Measurements from ENCODE around the gene MRPL45. TPM values are rescaled to one million over a fixed set of nuclear protein-coding genes. Genes with fewer than 3 reads are reported as not detected.
A peak's percentile ranks its signal among the peaks of the same experiment; 100 is the strongest.

The MRPL45 gene
- total and polyA plus RNA-seq, 4 donors = 16.9 to 22.2 (median 19.0) TPM

DNA sequence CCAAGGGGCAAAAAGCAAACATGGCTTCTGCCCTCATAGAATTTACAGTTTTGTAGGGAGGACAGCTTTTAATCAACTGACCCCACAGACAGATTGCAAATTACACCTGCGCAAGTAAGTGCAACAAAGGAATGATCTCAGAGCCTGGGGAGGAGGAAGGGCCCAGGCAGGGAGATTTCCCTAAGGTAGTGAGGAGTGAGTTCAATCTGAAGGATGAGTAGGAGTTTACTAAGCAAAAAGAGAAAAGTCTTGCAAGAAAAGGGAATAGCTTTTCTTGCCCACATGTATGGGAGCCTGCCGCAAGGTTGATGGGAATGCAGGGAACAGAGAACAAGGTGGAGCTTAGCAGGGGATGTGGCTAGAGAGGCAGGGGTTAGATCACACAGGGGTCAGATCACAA, 53.1 kb downstream of the MRPL45 start:
- Histone ChIP-seq H3K27me3 (ENCODE audit: control insufficient read depth in 4 of 4, insufficient read depth in 4 of 4, low read length in 3 of 4) (no peaks in the 10 kb centered on the region), H3K4me3 (ENCODE audit: low read depth in 1 of 3, low read length in 3 of 3) (no peak overlapping the region), H3K4me1 (ENCODE audit: control insufficient read depth in 4 of 4, insufficient read depth in 4 of 4, low read length in 3 of 4) (peaks cover 6 to 16% (median 8%) of the 10 kb centered on the region in 4 donors), H3K27ac (ENCODE audit: low read depth in 1 of 2, low read length in 2 of 2) (no peak overlapping the region), H3K9ac (ENCODE audit: low read depth in 1 of 2, low read length in 2 of 2) (no peak overlapping the region), H3K36me3 (ENCODE audit: control insufficient read depth in 4 of 4, insufficient read depth in 3 of 4, low read depth in 1 of 4, low read length in 3 of 4) (no peaks in the 10 kb centered on the region), H3K9me3 (ENCODE audit: control insufficient read depth in 4 of 4, low read length in 3 of 4) (no peaks in the 10 kb centered on the region)
- no peak for DNase-seq (ENCODE audit: low spot score)
- TF ChIP-seq JUND (IDR thresholded peaks at IDR 0.05) (no peak), HNF4A (conservative IDR thresholded peaks at IDR 0.05) (no peak)
- 96% methylated on average over 2 of the region's 2 CpGs for WGBS

DNA sequence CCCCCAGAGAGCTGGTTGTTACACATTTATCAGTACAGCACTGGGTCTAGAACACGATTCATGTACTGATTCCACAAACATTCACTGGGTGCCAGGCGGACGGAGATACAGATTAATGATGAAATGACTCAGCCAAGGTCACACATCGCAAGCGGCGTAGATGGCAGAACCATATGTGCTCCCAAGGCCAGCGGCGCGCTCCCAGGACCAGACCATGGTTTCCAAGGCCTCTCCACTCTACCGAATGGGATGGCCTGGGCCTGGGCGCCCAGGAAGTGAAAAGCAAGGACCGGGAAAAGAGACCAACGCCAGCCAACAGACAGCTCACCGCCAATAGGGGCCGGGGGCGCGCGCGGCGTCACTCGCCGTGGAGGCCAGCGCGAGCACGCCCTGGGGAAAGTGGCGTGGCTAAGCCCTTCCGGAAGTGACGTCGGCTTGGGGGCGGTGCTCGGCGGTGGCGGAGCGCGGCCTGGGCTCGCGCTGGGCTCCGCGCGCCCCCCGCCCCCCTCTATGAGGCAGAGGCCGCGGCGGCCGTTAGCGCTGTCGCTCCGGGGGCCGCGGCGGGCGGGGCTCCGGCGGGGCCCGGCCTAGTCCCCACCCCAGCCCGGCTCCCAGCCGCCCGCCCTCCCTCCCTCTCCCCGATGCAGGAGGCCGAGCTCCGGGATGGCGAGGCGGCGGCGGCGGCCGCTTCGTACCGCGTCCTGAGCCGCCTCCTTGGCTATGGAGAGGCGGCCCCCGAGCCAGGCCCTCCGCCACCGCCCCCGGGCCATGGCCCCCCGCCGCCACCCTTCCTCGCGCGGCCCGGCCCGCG, 54.6 kb downstream of the MRPL45 start, which contains the start of gene SOCS7:
TSS of gene SOCS7 (plus strand) at position 433 of the 811 bp plus-strand sequence. CDS start at position 642, 209 bp downstream.
- peak; percentile 97 for DNase-seq (ENCODE audit: low spot score)
- Histone ChIP-seq H3K9ac (ENCODE audit: low read depth in 1 of 2, low read length in 2 of 2) (peak within 1 kb of the TSS; percentile 44 to 63), H3K27ac (ENCODE audit: low read depth in 1 of 2, low read length in 2 of 2) (peak within 1 kb of the TSS; percentile 81 to 83), H3K4me3 (ENCODE audit: low read depth in 1 of 3, low read length in 3 of 3) (peak within 1 kb of the TSS; percentile 68 to 98 (median 75)), H3K36me3 (ENCODE audit: control insufficient read depth in 4 of 4, insufficient read depth in 3 of 4, low read depth in 1 of 4, low read length in 3 of 4) (no peaks in the 10 kb centered on the region), H3K27me3 (ENCODE audit: control insufficient read depth in 4 of 4, insufficient read depth in 4 of 4, low read length in 3 of 4) (no peaks in the 10 kb centered on the region), H3K4me1 (ENCODE audit: control insufficient read depth in 4 of 4, insufficient read depth in 4 of 4, low read length in 3 of 4) (peaks cover 6 to 16% (median 8%) of the 10 kb centered on the region in 4 donors), H3K9me3 (ENCODE audit: control insufficient read depth in 4 of 4, low read length in 3 of 4) (no peaks in the 10 kb centered on the region)
- WGBS = 3% methylated on average over 84 of the region's 84 CpGs
- TF ChIP-seq HNF4A (conservative IDR thresholded peaks at IDR 0.05) = no peak
- TF ChIP-seq YY1 (IDR thresholded peaks at IDR 0.05) = peak; percentile 65
- no peak for TF ChIP-seq FOXA2 (IDR thresholded peaks at IDR 0.05)
- TF ChIP-seq EGR1 (IDR thresholded peaks at IDR 0.05; ENCODE audit: low read depth in 2 of 2) = peak in 1 of 2 donors; percentile 7
- peak in 1 of 2 donors; percentile 13 for TF ChIP-seq RXRA (IDR thresholded peaks at IDR 0.05)
- TF ChIP-seq HNF4G (IDR thresholded peaks at IDR 0.05) = no peak
- TF ChIP-seq, protein P1, sequence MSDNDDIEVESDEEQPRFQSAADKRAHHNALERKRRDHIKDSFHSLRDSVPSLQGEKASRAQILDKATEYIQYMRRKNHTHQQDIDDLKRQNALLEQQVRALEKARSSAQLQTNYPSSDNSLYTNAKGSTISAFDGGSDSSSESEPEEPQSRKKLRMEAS (IDR thresholded peaks at IDR 0.05) = no peak
- TF ChIP-seq NR2F2 (IDR thresholded peaks at IDR 0.05) = no peak
- peak in 1 of 2 donors; percentile 14 for TF ChIP-seq JUND (IDR thresholded peaks at IDR 0.05)
- TF ChIP-seq ATF3 (IDR thresholded peaks at IDR 0.05) = no peak
- no peak for TF ChIP-seq FOXA1 (IDR thresholded peaks at IDR 0.05)
- TF ChIP-seq, protein P2, sequence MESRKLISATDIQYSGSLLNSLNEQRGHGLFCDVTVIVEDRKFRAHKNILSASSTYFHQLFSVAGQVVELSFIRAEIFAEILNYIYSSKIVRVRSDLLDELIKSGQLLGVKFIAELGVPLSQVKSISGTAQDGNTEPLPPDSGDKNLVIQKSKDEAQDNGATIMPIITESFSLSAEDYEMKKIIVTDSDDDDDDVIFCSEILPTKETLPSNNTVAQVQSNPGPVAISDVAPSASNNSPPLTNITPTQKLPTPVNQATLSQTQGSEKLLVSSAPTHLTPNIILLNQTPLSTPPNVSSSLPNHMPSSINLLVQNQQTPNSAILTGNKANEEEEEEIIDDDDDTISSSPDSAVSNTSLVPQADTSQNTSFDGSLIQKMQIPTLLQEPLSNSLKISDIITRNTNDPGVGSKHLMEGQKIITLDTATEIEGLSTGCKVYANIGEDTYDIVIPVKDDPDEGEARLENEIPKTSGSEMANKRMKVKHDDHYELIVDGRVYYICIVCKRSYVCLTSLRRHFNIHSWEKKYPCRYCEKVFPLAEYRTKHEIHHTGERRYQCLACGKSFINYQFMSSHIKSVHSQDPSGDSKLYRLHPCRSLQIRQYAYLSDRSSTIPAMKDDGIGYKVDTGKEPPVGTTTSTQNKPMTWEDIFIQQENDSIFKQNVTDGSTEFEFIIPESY (IDR thresholded peaks at IDR 0.05) = no peak
- TF ChIP-seq, protein P3, sequence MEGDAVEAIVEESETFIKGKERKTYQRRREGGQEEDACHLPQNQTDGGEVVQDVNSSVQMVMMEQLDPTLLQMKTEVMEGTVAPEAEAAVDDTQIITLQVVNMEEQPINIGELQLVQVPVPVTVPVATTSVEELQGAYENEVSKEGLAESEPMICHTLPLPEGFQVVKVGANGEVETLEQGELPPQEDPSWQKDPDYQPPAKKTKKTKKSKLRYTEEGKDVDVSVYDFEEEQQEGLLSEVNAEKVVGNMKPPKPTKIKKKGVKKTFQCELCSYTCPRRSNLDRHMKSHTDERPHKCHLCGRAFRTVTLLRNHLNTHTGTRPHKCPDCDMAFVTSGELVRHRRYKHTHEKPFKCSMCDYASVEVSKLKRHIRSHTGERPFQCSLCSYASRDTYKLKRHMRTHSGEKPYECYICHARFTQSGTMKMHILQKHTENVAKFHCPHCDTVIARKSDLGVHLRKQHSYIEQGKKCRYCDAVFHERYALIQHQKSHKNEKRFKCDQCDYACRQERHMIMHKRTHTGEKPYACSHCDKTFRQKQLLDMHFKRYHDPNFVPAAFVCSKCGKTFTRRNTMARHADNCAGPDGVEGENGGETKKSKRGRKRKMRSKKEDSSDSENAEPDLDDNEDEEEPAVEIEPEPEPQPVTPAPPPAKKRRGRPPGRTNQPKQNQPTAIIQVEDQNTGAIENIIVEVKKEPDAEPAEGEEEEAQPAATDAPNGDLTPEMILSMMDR (IDR thresholded peaks at IDR 0.05; ENCODE audit: low read depth, low read length, missing input control) = no peak
- TF ChIP-seq RAD21 (IDR thresholded peaks at IDR 0.05) = no peak
- peak; percentile 84 for TF ChIP-seq TAF1 (conservative IDR thresholded peaks at IDR 0.05)
- TF ChIP-seq GABPA (IDR thresholded peaks at IDR 0.05 in 1 of 2, conservative IDR thresholded peaks at IDR 0.05 in 1 of 2) = peak; percentile 46 to 87
- TF ChIP-seq SP1 (IDR thresholded peaks at IDR 0.05) = peak; percentile 36
- peak; percentile 82 for TF ChIP-seq REST (IDR thresholded peaks at IDR 0.05)

Data from liver (tissue), 9 donors.